Activated CD4-positive, alpha-beta T cell treated with anti-CD3 and anti-CD28 coated beads for 24 hours (primary cell): ENCODE results near the gene KCNJ10.

Experiments
- DNase-seq, 2 donors: peaks; one replicate each; pipeline ENCODE4 v3.0.0-alpha.2; 2020; ENCODE audit warnings: low read depth in 2 of 2

The KCNJ10 gene

DNA sequence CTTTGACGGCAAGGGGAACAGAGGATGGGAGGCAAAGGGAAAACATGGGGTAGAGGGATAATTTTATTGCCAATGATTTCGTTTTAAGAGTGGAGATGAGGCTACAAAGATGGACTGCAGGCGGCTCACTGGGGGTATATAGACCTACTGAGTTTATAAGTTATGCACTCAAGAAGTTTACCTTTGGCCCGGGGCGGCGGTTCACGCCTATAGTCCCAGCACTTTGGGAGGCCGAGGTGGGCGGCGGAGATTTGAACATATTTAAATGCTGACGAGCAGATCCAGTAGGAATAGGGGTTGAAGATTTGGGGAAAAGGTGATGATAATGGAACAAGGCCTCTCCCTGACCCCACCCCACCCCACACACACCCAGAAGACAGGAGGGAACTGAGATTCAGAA, 107.8 kb downstream of the KCNJ10 start:
- no peak for DNase-seq

DNA sequence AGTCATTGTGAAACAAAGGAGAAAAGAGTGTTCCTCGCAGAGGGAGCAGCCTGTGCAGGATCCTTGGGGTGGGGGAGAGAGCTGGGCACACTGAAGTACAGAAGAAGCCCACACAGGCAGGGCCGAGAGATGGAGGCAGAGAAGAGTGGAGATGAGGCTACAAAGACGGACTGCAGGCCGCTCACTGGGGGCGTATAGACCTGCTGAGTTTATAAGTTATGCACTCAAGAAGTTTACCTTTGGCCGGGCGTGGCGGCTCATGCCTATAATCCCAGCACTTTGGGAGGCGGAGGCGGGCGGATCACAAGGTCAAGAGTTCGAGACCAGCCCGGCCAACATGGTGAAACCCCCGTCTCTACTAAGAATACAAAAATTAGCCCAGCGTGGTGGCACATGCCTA, 108.3 kb downstream of the KCNJ10 start:
- DNase-seq, result no peak

DNA sequence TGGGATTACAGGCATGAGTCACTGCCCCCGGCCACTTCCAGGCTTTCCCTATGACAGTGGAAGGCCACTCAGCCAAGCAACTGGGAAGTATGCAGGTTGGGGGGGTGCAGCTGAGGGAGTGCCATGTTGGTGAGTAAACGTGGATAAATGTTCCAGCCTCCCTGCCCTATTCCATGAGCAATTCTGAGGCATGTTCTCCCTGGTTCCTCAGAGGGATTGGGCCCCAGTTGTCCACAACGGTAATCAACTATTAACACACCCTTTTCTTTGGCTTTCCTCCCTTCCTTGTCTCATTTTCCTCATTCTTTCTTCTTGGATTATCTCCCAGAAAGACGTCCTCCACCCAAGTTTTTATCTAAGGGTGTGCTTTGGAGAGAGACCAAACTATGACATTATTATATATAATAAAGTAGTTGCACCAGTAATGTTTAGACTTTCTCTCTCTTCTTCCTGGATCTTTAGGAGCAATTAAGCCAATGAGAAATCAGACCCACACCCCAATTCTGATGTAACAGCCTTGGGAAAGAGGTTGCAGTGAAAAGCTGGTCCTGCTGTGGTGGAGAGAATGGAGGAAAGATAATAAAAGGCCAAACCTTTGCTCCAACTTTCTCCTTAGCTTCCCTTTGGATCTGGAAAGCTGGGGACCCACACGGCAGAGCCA, 109.1 kb downstream of the KCNJ10 start:
- no peak for DNase-seq

DNA sequence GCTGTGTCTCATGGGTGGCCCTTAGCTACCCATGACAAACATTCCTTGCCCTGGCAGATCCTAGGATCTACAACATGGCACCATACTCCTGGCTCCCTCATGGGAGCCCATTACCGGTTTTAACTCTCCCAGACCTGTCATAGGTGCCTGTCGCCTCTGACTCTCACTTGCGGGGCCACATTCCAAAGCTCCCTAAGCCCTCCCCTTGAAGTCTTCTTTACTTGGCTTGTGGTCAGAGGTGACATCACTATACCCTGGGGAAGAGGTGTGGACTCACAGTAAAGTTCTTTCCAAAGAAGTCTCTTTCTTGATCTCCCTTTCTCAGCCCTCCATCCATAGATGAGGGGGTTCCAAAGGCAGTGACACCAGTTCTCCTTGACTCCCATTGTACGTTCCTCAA, 110.5 kb downstream of the KCNJ10 start:
- DNase-seq, result no peak

DNA sequence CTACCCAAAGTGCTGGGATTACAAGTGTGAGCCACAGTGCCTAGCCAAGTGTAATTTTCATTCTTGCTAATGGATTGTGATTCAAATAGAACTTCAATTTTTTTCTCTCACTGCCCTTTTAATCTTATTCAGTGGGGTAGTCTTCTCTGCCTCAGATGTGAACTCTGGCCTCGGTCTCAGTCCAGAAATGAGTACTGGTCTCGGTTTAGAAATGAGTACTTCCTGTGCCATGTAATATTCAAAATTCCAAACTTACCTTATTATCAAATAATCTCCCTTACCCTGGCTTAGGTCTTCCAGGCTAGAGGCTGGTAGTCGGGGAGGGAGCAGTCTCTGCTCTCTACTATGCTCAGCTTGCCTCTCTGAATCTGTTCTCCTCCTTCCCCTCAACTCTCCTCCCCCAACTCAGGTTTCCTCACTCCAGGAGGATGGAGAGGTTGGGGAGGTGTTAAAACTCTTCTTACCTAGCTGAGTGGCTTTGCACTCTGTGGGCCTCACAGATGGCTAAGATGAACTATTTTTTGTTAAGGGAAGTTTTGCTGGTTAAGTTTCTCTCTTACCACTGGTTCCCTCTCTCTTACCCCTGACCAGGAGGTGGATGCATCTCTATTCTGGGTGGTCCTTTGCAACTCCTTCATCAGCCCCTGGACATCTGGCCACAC, 111.1 kb downstream of the KCNJ10 start:
- DNase-seq, result no peak

DNA sequence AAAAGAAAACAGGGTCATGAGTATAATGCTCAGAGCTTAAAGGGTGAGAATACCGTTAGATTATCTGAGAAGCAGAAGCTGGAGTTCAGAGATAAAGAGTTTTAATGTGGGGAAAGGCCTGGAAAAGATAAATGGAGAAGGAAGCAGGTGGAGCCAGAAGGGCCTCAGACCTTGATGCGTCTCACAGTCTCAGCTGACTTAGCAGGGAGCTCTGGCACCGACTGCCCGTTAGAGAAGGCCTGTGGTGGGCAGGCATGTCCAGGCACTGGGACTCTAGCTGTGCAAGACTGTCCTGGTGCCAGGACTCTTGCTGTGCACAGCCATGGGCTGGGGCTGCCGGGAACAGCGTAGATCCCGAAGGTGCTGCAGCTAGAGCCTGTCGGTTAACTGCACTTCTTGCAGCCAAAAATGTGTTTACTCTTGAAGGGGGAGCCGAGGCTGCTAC, 112.1 kb downstream of the KCNJ10 start:
- no peak for DNase-seq

DNA sequence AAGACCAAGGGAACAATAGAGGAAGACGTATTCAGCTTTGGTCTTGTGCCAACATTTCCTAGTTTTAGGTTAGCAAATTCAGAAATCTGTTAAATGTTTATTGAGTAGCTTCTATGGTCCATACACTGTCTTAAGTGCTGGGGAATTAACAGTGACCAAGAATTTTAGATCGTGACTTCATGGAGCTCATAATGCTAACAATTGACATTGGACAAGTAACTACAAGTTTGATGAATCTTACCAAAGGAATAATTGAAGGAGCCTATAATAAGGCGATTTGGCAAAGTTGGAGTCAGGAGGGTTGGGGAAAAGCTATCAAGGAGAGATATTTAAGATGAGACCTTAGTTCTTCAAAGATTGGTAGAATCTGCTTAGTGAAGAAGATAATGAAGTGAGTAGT, 114.5 kb downstream of the KCNJ10 start:
- DNase-seq, result no peak

DNA sequence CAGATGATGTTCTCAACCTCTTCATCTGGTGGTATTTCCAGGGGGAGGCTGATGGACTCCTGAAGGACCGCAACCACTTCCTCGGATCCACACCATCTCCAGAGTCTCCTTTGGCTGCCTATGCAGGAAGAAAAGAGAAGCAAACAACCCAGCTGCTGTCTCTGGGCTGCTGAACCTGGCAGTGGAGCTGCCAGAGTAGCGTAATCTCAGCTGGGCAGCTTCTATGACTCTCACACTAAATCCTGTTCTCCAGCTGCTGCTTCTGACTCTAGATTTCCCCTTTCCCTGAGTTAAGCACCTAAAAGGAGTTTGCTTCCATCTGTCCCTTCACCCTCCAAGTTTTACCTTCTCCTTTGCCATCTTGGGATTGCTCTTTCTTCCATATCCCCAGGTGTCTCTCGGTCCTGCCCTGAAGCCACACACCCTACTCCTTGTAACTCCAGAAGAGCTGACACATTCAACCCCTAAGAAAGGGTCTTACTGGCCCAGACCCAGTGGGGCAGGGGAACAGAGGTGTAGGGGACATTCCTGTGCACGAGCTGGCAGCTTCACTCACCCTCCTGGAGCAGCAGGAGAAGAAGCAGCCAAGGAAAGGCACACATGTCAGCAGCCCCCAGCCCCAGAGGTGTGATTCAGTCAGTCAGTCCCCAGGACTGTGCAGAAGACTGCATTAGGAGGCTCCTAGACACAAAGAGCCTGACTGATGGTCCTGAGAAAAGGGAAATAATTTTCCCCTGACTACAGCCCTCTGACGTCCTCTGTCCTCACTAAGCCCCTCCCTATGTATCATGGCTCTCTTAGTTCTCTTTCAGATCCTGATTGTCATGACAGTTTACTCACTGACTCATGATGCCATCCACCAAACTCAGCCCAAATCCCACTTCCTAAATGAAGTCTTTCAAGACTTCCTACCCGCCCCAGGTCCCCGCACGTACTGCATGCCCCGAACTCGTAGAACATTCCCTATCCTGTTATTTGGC, 116.1 kb downstream of the KCNJ10 start, which contains the start of gene SLAMF9:
TSS of gene SLAMF9 (minus strand) at position 702 of the 980 bp plus-strand sequence. CDS start at position 602, 100 bp downstream.
- no peak for DNase-seq

DNA sequence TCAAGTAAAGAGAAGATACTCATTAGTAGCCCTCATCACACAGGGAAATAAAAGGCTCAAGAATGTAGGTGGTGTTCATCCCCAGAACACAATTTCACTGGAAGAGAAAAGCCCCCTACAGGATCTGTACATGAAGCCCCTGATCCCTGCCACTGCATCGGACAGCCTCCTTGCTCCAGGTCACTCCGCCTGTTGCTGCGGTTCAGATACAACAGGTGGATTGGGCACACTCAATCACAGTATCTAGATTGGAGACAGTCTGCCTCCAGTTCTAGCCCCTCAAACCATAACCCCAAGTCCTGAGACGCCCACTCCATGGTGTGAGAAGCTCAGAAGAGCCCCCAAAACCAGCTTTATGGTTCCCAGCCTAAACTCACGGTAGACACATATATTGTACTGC, 117.0 kb downstream of the KCNJ10 start:
- DNase-seq, result no peak

DNA sequence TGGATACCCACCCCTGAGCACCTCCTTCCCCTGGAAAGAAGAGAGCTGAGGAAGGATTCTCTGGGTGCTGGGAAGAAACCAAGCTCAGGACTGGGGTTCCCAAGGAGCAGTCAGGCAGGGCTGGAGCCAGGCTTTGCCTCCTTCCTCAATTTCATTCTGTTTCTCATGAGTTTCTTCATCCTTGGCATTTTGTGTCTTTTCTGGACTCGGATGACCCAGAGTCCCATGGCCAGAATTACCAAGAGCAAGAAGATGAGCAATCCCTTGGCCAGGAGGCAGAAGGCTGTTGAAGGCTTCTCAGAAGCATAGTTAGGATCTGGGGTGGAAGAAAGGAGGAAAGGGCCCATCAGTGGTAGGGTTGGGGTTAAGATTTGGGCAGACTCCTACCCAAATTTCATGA, 118.4 kb downstream of the KCNJ10 start:
- DNase-seq, result no peak

DNA sequence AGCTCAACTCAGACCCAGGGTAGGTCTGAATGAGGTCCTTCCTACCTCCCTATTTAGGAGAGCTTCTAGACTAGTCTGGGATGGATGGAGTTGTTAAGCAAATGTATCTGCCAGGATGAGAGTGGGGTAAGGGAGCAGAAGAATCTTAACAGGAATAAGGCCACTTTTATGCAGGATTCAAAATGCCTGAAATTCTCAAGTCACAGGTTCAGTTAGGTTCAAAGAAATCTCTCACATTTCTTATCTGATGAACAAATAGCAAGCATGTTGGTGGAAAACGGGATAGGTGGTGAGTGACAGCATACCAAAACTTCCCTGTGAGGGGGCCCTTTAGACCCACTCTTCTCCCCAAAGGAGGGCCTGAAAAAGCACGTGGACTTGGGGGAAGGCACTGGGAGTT, 118.9 kb downstream of the KCNJ10 start:
- DNase-seq, result no peak

DNA sequence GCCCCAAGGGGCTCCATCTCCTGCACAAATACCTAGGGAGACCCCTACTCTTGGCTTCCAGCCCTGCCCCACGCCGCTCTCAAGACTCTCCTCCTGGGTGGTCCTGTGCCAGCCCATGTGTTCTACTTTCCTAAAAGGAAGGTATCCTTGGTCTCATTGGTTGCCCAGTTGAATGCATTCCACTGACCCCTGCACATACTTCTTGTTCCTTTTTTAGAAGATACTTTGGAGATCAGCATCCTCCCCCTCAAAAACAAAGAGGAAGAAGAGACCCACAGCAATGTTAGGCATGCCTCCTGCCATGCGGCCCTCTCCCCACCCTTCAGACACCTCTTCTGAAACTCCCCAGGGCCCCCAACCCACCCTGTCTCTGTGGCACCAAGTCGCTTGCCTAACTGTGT, 120.0 kb downstream of the KCNJ10 start:
- DNase-seq, result no peak

DNA sequence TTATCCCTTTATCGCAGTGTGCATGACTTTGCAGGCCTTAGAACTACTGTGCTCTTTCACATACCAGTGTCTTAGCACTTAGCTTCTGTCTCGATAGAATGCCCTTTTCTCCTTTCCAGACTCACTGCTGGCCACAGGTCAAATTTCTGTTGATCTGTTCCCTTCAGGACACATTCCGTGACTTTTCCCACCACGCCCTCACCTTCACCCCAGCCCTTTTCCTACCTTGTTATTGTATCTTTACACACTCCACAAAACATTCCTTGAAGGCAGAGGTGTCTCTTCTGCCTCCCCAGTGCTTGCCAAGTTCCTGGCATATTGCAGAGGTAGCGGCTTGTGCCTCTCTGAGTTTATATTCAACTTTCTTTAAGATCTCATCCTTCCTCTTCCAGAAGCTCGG, 120.8 kb downstream of the KCNJ10 start:
- no peak for DNase-seq
